ENCODE data around the gene TENT5C.
A peak's percentile ranks its signal among the peaks of the same experiment; 100 is the strongest.

TENT5C gene

GRCh38 chr1:117580882-117581281 is 25.0 kb upstream of the TENT5C start:
- H3K9me3 Mint-ChIP-seq: no peaks in the 10 kb centered on the region
- H3K27ac Mint-ChIP-seq: no peak overlapping the region
- DNase-seq (ENCODE audit: low spot score in 2 of 2): no peak
- peaks cover 6% of the 10 kb centered on the region for H3K36me3 Mint-ChIP-seq
- no peak overlapping the region for H3K4me3 Mint-ChIP-seq
- ATAC-seq: no peak
- H3K4me1 Mint-ChIP-seq: no peaks in the 10 kb centered on the region

DNA sequence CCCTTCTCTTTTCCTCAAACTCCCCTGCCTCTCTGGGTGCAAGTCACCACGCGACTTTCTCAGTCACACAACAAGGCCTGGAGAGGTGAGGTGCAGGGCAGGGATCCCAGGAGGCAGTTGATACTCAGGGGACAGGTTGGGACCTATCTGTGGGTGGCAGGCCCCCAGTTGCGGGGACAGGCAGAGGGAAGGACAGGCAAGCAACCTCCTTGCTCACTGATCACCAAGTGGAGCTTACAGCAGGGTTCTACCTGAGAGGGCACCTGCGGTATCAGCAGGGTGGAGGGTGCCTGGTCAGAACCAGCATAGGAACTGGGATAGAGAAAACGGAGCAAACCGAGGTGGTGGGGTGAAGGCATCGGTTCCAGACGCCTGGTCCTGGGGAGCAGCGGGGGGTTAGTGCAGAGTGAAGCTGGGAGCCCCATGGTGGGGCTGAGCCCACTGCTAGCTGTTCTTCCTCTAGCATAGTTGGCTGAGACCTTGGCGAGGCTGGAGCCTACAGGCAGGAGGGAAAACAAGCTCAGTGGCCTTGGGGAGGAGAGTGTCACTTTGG is 24.4 kb upstream of the TENT5C start:
- no peaks in the 10 kb centered on the region for H3K4me1 Mint-ChIP-seq
- no peak for ATAC-seq
- no peaks in the 10 kb centered on the region for H3K9me3 Mint-ChIP-seq
- peaks cover 6% of the 10 kb centered on the region for H3K36me3 Mint-ChIP-seq
- no peak overlapping the region for H3K4me3 Mint-ChIP-seq
- DNase-seq (ENCODE audit: low spot score in 2 of 2): no peak
- H3K27ac Mint-ChIP-seq: no peak overlapping the region

- no peak for DNase-seq (ENCODE audit: low spot score in 2 of 2)
- H3K4me1 Mint-ChIP-seq: no peaks in the 10 kb centered on the region
Observed at GRCh38 chr1:117582451-117582850, 23.4 kb upstream of the TENT5C start.

GRCh38 chr1:117583247-117583646 is 22.6 kb upstream of the TENT5C start:
- no peak overlapping the region for H3K27ac Mint-ChIP-seq
- ATAC-seq (no peak), DNase-seq (ENCODE audit: low spot score in 2 of 2) (no peak)
- H3K4me1 Mint-ChIP-seq: peaks cover 5% of the 10 kb centered on the region
- H3K36me3 Mint-ChIP-seq: peaks cover 6% of the 10 kb centered on the region
- no peaks in the 10 kb centered on the region for H3K9me3 Mint-ChIP-seq
- no peak overlapping the region for H3K4me3 Mint-ChIP-seq

More at GRCh38 chr1:117582451-117582850, 23.4 kb upstream of the TENT5C start:
- no peak for ATAC-seq
- no peak overlapping the region for H3K4me3 Mint-ChIP-seq
- peaks cover 6% of the 10 kb centered on the region for H3K36me3 Mint-ChIP-seq
- H3K27ac Mint-ChIP-seq: no peak overlapping the region
- no peaks in the 10 kb centered on the region for H3K9me3 Mint-ChIP-seq

GRCh38 chr1:117584181-117584580 is 21.7 kb upstream of the TENT5C start:
- Mint-ChIP-seq H3K9me3 (no peaks in the 10 kb centered on the region), H3K27ac (no peak overlapping the region), H3K36me3 (peaks cover 6% of the 10 kb centered on the region), H3K4me3 (no peak overlapping the region), H3K4me1 (peaks cover 6% of the 10 kb centered on the region)
- ATAC-seq (no peak), DNase-seq (ENCODE audit: low spot score in 2 of 2) (no peak)

DNA sequence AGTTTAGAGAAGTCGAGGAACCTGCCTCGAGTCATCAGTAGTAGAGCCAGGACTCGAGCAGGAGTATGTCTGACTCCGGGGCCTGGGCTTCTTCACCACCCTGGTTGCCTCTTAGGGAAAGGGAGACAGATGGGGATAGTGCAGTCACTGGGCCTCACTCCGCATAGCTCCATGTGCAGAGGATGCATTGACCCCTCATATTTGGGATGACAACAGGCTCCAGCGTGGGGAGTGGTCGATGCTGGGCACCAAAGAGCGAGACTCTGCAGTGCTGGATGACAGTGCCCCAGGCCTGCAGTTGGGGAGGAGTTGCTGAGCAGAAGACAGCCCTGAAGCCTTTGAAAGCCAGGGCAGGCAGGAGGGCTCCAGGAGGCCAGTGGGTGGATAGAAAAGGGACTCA is 20.8 kb upstream of the TENT5C start:
- DNase-seq (ENCODE audit: low spot score in 2 of 2) (no peak), ATAC-seq (no peak)
- Mint-ChIP-seq H3K9me3 (no peaks in the 10 kb centered on the region), H3K36me3 (peaks cover 6% of the 10 kb centered on the region), H3K27ac (no peak overlapping the region), H3K4me3 (no peak overlapping the region), H3K4me1 (peaks cover 6% of the 10 kb centered on the region)

GRCh38 chr1:117586337-117586736 is 19.5 kb upstream of the TENT5C start:
- no peaks in the 10 kb centered on the region for H3K9me3 Mint-ChIP-seq
- H3K36me3 Mint-ChIP-seq: peaks cover 6% of the 10 kb centered on the region
- no peak overlapping the region for H3K27ac Mint-ChIP-seq
- no peak for ATAC-seq
- no peak for DNase-seq (ENCODE audit: low spot score in 2 of 2)
- peaks cover 6% of the 10 kb centered on the region for H3K4me1 Mint-ChIP-seq
- H3K4me3 Mint-ChIP-seq: no peak overlapping the region

- DNase-seq (ENCODE audit: low spot score in 2 of 2) (no peak), ATAC-seq (no peak)
- Mint-ChIP-seq H3K4me1 (peaks cover 6% of the 10 kb centered on the region), H3K36me3 (peaks cover 6% of the 10 kb centered on the region), H3K27ac (no peak overlapping the region), H3K4me3 (no peak overlapping the region), H3K9me3 (no peaks in the 10 kb centered on the region)
Observed at GRCh38 chr1:117586747-117587498, 18.9 kb upstream of the TENT5C start.

GRCh38 chr1:117587499-117588356 is 18.1 kb upstream of the TENT5C start:
- DNase-seq (ENCODE audit: low spot score in 2 of 2) (no peak), ATAC-seq (no peak)
- peak overlapping the region; percentile 77 for H3K27ac Mint-ChIP-seq
- H3K36me3 Mint-ChIP-seq: peaks cover 6% of the 10 kb centered on the region
- no peaks in the 10 kb centered on the region for H3K9me3 Mint-ChIP-seq
- no peak overlapping the region for H3K4me3 Mint-ChIP-seq
- peaks cover 6% of the 10 kb centered on the region for H3K4me1 Mint-ChIP-seq

DNA sequence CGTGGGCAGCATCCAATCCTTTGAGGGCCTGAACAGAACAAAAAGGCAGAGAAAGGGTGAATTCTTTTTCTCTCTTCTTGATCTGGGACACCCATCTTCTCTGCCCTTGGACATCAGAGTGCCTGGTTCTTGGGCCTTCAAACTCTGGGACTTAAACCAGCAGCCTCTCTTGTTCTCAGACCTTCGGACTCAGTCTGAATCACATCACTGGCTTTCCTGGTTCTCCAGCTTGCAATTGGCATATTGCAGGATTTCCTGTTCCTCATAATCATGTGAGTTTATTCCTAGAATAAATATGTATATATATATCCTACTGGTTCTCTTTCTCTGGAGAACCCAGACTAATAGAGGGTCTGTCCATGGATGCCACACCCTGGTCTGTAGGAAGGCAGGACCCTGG is 16.3 kb upstream of the TENT5C start:
- no peaks in the 10 kb centered on the region for H3K9me3 Mint-ChIP-seq
- peaks cover 6% of the 10 kb centered on the region for H3K4me1 Mint-ChIP-seq
- no peaks in the 10 kb centered on the region for H3K36me3 Mint-ChIP-seq
- no peak for DNase-seq (ENCODE audit: low spot score in 2 of 2)
- H3K4me3 Mint-ChIP-seq: no peak overlapping the region
- H3K27ac Mint-ChIP-seq: no peak overlapping the region
- ATAC-seq: no peak

DNA sequence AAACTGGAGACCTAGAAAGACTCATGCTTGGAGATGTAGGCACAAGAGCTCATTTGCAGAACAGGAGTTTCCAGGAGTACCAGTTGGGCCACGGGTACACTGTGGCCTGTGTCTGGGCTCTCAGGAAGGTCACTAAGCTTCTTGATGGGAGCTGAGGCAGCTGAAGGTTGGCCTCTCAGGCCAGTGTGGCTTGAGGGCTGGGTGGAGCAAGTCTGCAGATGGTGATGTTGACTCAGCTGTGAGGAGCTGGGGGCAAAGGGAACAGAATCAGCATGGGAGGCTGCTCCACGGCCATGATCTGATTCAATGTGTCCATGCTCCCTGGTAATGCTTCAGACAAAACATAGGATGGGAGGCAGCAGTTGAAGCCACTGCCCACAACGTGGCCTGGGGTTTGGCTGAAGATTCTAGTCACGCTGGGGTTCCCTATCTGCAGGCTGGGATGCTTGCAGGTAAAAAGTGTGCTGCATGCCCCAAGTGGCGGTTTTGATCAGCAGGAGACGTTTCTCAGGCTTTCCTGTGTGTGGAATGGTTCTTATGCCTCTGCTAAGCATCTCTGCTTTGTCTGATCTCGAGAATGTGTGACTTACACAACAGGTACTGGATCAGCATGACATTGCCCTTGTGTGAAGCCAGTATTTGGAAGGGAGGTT is 15.4 kb upstream of the TENT5C start:
- H3K4me3 Mint-ChIP-seq: no peak overlapping the region
- H3K36me3 Mint-ChIP-seq: no peaks in the 10 kb centered on the region
- DNase-seq (ENCODE audit: low spot score in 2 of 2): no peak
- no peak for ATAC-seq
- H3K4me1 Mint-ChIP-seq: peaks cover 6% of the 10 kb centered on the region
- H3K9me3 Mint-ChIP-seq: no peaks in the 10 kb centered on the region
- peak overlapping the region; percentile 35 for H3K27ac Mint-ChIP-seq

GRCh38 chr1:117591252-117591651 is 14.6 kb upstream of the TENT5C start:
- Mint-ChIP-seq H3K4me1 (peaks cover 6% of the 10 kb centered on the region), H3K36me3 (no peaks in the 10 kb centered on the region), H3K9me3 (no peaks in the 10 kb centered on the region), H3K4me3 (no peak overlapping the region), H3K27ac (no peak overlapping the region)
- ATAC-seq (no peak), DNase-seq (ENCODE audit: low spot score in 2 of 2) (no peak)

GRCh38 chr1:117592155-117592554 is 13.7 kb upstream of the TENT5C start:
- Mint-ChIP-seq H3K27ac (no peak overlapping the region), H3K9me3 (no peaks in the 10 kb centered on the region), H3K4me1 (peaks cover 6% of the 10 kb centered on the region), H3K4me3 (no peak overlapping the region), H3K36me3 (no peaks in the 10 kb centered on the region)
- DNase-seq (ENCODE audit: low spot score in 2 of 2) (no peak), ATAC-seq (no peak)

DNA sequence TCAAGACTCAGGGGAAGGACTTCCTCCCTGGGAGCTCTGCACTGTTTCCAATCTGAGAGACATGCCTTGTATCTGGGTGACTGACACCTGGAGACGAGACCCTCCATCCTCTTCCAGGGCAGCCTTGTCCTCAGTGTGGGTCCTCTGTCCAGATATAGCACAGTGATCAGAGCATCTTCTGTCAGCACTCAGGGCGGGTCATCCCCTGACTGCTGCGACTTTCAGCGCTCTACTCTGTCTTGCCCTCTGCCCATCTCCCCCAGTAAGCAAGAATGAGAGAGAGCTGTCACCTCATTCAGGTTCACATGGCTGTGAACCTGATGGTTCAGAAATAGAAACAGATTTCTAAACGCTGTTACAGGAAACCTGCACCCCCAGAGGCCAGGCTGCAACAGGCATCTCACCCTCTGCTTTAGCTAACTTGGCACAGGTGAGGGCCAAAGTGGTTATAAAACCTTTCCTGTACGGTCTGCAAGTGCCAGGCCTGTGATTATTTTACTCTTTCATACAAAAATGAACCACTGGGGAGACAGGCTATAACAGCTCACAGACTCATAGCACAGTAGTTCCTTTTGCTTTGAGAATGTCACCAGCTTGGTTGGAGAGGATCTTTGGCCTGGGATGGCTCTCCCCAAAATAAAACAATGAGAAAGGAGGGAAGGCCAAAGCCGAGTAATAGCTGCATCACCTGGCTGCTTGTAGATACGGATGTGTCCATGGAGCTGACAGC is 11.4 kb upstream of the TENT5C start:
- Mint-ChIP-seq H3K9me3 (no peaks in the 10 kb centered on the region), H3K27ac (no peak overlapping the region), H3K4me3 (no peak overlapping the region), H3K4me1 (no peaks in the 10 kb centered on the region), H3K36me3 (no peaks in the 10 kb centered on the region)
- ATAC-seq: no peak
- no peak for DNase-seq (ENCODE audit: low spot score in 2 of 2)
